Kidney (tissue), 14 donors: ENCODE measurements around the gene LRRC27. TPM values are rescaled to one million over a fixed set of nuclear protein-coding genes. Genes with fewer than 3 reads are reported as not detected.
A peak's percentile ranks its signal among the peaks of the same experiment; 100 is the strongest.

Source experiments
- DNase-seq, 5 donors: peaks; one replicate each; pipeline ENCODE4 v3.0.0-alpha.2; 2013 to 2020
- FAIRE-seq: peaks from 2 replicates; lab custom pipeline; 2012; peaks lifted over from hg19 to GRCh38; lab: Jason Lieb, UNC
- H3K27ac ChIP-seq, 2 donors: one replicate each; pipeline ENCODE4 v1.7.0; 2013; ENCODE audit warnings: low read depth in 2 of 2, low read length in 2 of 2, inconsistent platforms in 1 of 2
- H3K27me3 ChIP-seq: one replicate; pipeline ENCODE4 v1.7.1; 2013; ENCODE audit warnings: low read length, inconsistent platforms; ENCODE audit not compliant: control insufficient read depth, insufficient read depth
- H3K36me3 ChIP-seq, 3 donors: one replicate each; pipeline versions ENCODE4 v1.7.0 to v1.7.1; 2013; ENCODE audit warnings: low read length in 3 of 3, control low read depth in 1 of 3, inconsistent platforms in 1 of 3; ENCODE audit not compliant: insufficient read depth in 3 of 3, control insufficient read depth in 2 of 3
- H3K4me1 ChIP-seq, 3 donors: one replicate each; pipeline versions ENCODE4 v1.7.0 to v1.7.1; 2013; ENCODE audit warnings: low read length in 3 of 3, inconsistent platforms in 1 of 3, low read depth in 1 of 3; ENCODE audit not compliant: control insufficient read depth in 2 of 3, insufficient read depth in 2 of 3
- H3K4me3 ChIP-seq, 3 donors: one replicate each; pipeline versions ENCODE4 v1.7.0 to v1.8.1; 2013; ENCODE audit warnings: low read length in 3 of 3, control low read depth in 1 of 3, inconsistent platforms in 1 of 3
- H3K9ac ChIP-seq, 3 donors: one replicate each; pipeline versions ENCODE4 v1.7.0 to v1.7.1; 2013; ENCODE audit warnings: low read length in 3 of 3, control low read depth in 1 of 3, inconsistent platforms in 1 of 3
- H3K9me3 ChIP-seq, 3 donors: one replicate each; pipeline versions ENCODE4 v1.7.0 to v1.7.1; 2013; ENCODE audit warnings: low read length in 3 of 3, control low read depth in 1 of 3, inconsistent platforms in 1 of 3; ENCODE audit not compliant: control insufficient read depth in 2 of 3, insufficient read depth in 1 of 3
- intact Hi-C: fragments of 100-400 bp; cut with DNase I; formaldehyde crosslinking; loops from one replicate; pipeline ENCODE4 v1.11.1; 2022
- polyA plus RNA-seq: library from polyadenylated mRNA; stranded (reverse); fragments of 350-450 nt; fragmentation: Illumina TruSeq; extraction: RNeasy Lipid Tissue Mini Kit (QIAGEN cat#74804); gene quantifications from one replicate; pipeline ENCODE4 v1.2.3, GENCODE V29; 2014; ENCODE audit warnings: low read depth, low replicate concordance; ENCODE audit not compliant: insufficient read depth
- total RNA-seq: library from RNA; stranded (reverse); fragmentation: NEBNext Ultra II Directional; extraction: Animal tissue kit (Norgen Biotek cat#: 25700); gene quantifications from one replicate; pipeline ENCODE4 v1.2.1, GENCODE V29; 2021
- TF ChIP-seq, protein P1 (sequence below): IDR thresholded peaks from 3 replicates; pipeline ENCODE4 v1.5.1; 2012; ENCODE audit warnings: mild to moderate bottlenecking, moderate library complexity, borderline replicate concordance; ENCODE audit not compliant: insufficient read depth; ENCODE audit errors: extremely low read depth
- donor health status: control.
- donor health status: control.
- donor health status: control.
- donor health status: control.
- donor health status: control.
- donor health status: DM: yes; HTN: yes; CAD: no.
- donor health status: Normal renal cell carcinoma (clear cell type).

The LRRC27 gene
- total and polyA plus RNA-seq, 2 donors from 2014 or later, result 14.4 to 14.6 TPM

DNA sequence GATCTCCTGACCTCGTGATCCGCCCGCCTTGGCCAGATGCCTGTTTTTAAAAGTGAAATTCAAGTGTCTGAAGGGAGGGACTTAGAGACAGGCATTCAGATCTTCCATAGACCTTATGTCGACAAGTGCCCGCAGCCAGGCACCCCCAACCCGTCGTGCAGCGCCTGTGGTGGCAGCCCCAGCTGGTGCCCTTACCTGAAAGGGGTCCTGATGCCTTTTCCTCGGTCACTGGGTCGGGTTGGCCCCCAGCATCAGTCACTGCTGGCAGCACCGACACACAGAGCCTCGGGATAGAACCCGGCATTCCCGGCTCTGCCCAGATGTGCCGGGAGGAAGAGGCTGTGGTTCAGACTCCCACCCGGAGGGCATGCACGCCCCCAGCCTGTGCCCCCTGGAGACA lies 23.3 kb downstream of the LRRC27 start:
- TF ChIP-seq, protein P1, sequence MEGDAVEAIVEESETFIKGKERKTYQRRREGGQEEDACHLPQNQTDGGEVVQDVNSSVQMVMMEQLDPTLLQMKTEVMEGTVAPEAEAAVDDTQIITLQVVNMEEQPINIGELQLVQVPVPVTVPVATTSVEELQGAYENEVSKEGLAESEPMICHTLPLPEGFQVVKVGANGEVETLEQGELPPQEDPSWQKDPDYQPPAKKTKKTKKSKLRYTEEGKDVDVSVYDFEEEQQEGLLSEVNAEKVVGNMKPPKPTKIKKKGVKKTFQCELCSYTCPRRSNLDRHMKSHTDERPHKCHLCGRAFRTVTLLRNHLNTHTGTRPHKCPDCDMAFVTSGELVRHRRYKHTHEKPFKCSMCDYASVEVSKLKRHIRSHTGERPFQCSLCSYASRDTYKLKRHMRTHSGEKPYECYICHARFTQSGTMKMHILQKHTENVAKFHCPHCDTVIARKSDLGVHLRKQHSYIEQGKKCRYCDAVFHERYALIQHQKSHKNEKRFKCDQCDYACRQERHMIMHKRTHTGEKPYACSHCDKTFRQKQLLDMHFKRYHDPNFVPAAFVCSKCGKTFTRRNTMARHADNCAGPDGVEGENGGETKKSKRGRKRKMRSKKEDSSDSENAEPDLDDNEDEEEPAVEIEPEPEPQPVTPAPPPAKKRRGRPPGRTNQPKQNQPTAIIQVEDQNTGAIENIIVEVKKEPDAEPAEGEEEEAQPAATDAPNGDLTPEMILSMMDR, result no peak
- intact Hi-C loops, result loop anchor here (10.0 kb wide), 1 partner anchor 130 kb away; no protein-coding TSS in a partner anchor
- H3K27me3 ChIP-seq, result no peaks in the 10 kb centered on the region
- no peaks in the 10 kb centered on the region for H3K9me3 ChIP-seq
- no peak overlapping the region for H3K9ac ChIP-seq
- no peak overlapping the region for H3K4me3 ChIP-seq
- no peak overlapping the region for H3K27ac ChIP-seq
- FAIRE-seq, result no peak
- peak in 1 of 5 donors; percentile 31 for DNase-seq
- H3K4me1 ChIP-seq, result no peaks in the 10 kb centered on the region
- H3K36me3 ChIP-seq, result no peaks in the 10 kb centered on the region

- H3K4me3 ChIP-seq, result no peak overlapping the region
- H3K9ac ChIP-seq, result no peak overlapping the region
- intact Hi-C loops, result loop anchor here (10.0 kb wide), 1 partner anchor 131 kb away; no protein-coding TSS in a partner anchor
- H3K27ac ChIP-seq, result no peak overlapping the region
- TF ChIP-seq, protein P1, result no peak
- H3K27me3 ChIP-seq, result no peaks in the 10 kb centered on the region
- no peaks in the 10 kb centered on the region for H3K9me3 ChIP-seq
- H3K36me3 ChIP-seq, result no peaks in the 10 kb centered on the region
- peak in 1 of 5 donors; percentile 29 for DNase-seq
- no peaks in the 10 kb centered on the region for H3K4me1 ChIP-seq
- FAIRE-seq, result no peak
Measured at GRCh38 chr10:132355754-132356153, 23.8 kb downstream of the LRRC27 start.

DNA sequence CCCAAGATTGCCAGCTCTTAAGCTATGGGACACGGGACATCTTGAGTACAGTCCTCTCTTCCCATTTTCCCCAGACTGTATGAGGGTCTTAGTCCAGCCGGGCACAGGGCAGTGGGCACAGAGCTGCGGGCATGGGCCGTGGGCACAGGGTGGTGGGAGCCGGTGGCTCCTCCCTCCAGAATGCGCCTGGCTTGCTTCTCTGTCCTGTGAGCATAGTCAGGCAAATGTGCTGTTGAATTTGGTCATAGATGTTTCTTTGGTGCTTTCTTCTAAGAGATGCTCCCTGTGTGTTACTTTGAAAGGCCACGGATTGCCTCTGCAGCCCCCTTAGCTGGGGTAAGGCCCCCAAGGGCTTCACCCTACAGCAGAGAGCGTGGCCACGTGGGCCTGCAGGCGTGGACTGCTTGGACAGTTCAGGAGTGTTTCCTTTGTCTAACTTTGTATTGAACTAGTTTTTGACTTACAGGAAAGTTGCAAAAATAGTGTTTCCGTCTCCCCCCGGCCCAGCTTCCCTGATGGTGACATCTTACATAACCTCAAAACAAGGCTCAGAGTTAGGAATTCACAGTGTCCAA lies 24.7 kb downstream of the LRRC27 start:
- H3K27me3 ChIP-seq, result no peaks in the 10 kb centered on the region
- H3K27ac ChIP-seq, result no peak overlapping the region
- intact Hi-C loops, result loop anchor here (10.0 kb wide), 1 partner anchor 132 kb away; no protein-coding TSS in a partner anchor
- TF ChIP-seq, protein P1, result no peak
- no peak for FAIRE-seq
- no peak for DNase-seq
- H3K9me3 ChIP-seq, result no peaks in the 10 kb centered on the region
- H3K4me1 ChIP-seq, result no peaks in the 10 kb centered on the region
- no peak overlapping the region for H3K9ac ChIP-seq
- H3K4me3 ChIP-seq, result no peak overlapping the region
- H3K36me3 ChIP-seq, result no peaks in the 10 kb centered on the region
